GM19463 (cell line): ENCODE data around the gene TRIM47.

Experiments used
- ATAC-seq: cut with Tn5 transposase; IDR thresholded peaks from one replicate; pipeline ENCODE4 v1.9.1; 2021; ENCODE audit warnings: mild to moderate bottlenecking, moderate library complexity; ENCODE audit not compliant: unreplicated experiment

Gene TRIM47, protein sequence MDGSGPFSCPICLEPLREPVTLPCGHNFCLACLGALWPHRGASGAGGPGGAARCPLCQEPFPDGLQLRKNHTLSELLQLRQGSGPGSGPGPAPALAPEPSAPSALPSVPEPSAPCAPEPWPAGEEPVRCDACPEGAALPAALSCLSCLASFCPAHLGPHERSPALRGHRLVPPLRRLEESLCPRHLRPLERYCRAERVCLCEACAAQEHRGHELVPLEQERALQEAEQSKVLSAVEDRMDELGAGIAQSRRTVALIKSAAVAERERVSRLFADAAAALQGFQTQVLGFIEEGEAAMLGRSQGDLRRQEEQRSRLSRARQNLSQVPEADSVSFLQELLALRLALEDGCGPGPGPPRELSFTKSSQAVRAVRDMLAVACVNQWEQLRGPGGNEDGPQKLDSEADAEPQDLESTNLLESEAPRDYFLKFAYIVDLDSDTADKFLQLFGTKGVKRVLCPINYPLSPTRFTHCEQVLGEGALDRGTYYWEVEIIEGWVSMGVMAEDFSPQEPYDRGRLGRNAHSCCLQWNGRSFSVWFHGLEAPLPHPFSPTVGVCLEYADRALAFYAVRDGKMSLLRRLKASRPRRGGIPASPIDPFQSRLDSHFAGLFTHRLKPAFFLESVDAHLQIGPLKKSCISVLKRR

DNA sequence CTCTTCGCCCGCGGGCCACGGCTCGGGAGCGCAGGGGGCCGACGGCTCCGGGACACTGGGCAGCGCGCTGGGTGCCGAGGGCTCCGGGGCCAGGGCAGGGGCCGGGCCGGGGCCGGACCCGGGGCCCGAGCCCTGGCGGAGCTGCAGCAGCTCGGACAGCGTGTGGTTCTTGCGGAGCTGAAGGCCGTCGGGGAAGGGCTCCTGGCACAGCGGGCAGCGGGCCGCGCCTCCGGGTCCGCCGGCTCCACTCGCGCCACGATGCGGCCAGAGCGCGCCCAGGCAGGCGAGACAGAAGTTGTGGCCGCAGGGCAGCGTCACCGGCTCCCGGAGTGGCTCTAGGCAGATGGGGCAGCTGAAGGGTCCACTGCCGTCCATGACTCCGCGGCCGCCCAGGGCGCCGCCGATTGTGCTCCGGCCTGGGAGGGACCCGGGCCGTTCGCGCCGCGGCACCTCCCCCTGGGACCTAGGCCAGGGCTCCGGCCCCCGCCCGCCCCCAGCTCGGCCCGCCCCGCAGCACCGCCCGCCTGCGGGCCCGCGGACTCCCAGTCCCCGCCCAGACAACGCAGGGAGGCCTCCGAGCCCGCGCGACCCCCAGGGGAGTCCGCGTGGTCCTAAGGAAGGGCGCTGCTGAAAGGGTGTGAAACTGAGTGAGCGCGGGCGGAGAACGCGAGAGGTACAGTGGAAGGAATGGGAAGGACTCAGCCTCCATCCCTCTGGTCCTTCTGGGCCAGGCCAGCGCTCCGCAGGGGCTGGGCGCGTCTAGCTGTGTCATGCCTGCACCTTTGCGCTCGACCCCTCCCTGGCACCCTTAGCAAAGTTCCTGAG lies at the start of gene TRIM47:
TRIM47 (minus strand) TSS at position 408 of the 825 bp plus-strand sequence; CDS start at position 375, 33 bp downstream.
- ATAC-seq: peak; percentile 13

DNA sequence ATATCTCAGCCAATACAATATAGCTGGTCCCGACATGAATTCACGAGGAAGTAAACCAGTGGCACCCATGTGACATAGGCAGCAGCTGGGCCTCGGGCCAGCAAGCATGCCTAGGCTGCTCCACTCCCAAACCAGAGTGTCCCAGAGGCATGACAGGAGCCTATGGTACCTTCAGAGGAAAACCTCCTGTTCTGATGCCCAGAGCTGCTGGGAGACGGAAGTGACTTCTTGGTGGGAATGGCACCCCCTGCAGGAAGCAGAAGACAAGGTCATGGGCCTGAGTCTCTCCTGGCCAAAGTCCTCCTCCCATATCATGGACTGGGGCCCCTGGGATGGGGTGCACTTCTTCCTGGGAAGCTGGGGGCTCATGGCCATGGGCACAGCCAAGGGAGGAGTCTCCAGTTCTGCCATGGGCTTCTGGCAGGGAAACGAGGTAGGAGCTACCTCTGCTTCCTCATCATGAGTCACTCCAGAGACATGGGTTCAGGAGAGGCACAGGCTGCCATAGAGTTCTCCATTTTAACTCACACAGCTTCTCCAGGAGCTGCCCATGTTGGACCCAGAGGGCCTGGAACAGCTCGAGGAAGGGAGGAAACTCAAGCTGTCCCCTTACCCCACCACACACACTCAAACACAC lies 49.0 kb upstream of the TRIM47 start:
- ATAC-seq: no peak

DNA sequence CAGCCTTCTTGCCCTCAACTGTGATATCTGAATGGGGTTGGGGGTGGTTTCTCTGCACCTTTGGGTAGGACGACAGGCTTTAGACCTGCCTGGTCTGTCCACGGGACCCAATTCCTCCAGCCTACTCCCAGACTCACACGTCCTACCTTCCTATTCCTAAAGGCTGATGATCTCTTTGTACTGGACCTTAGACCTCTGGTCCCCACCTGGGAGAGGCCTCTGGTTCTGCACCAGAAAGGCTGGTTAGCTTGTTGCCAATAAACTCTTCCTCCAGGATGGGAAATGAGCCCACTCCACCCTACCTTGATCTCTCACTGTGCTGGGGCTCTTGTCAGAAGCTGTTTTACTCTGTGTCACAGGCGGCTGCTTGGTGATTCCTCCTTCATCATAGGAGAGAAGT lies 48.1 kb upstream of the TRIM47 start:
- no peak for ATAC-seq

DNA sequence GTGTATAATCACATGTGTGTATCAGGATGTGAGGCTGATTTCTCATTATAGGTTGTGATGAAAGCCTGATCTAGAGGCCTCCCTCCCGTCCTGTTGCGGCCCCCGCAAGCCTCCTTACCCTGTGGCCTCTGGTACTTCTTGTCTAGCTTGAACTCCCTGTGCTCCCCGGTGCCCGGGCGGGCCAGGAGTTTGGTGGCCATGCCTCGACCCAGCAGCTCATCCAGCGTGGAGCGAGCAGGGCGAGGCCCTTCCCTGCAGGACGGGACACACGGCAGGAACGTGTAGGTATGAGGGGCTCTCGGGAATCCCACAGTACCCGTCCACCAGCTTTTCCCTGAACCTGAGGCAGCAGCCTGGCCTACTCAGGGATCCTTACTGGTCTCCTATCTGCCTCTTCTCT lies 47.5 kb upstream of the TRIM47 start:
- ATAC-seq: no peak

DNA sequence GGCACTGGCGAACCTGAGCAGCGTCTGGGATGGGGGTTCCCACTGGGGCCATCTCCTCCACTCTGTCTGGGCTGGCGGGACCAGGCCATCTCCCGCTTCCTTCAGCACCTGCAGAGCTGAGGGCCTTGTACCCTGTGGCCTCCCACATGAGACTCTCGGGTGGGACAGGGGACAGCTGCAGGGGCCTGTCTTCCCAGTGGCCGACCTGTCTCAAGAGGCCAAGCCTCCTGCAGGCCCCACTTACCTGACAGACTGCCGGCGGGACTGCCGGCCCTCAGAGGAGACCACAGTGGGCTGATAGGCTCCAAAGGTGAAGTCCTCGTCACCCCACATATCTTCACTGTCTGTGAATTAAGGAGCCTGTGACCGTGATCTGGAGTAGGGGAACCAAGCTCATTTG lies 46.7 kb upstream of the TRIM47 start:
- no peak for ATAC-seq

DNA sequence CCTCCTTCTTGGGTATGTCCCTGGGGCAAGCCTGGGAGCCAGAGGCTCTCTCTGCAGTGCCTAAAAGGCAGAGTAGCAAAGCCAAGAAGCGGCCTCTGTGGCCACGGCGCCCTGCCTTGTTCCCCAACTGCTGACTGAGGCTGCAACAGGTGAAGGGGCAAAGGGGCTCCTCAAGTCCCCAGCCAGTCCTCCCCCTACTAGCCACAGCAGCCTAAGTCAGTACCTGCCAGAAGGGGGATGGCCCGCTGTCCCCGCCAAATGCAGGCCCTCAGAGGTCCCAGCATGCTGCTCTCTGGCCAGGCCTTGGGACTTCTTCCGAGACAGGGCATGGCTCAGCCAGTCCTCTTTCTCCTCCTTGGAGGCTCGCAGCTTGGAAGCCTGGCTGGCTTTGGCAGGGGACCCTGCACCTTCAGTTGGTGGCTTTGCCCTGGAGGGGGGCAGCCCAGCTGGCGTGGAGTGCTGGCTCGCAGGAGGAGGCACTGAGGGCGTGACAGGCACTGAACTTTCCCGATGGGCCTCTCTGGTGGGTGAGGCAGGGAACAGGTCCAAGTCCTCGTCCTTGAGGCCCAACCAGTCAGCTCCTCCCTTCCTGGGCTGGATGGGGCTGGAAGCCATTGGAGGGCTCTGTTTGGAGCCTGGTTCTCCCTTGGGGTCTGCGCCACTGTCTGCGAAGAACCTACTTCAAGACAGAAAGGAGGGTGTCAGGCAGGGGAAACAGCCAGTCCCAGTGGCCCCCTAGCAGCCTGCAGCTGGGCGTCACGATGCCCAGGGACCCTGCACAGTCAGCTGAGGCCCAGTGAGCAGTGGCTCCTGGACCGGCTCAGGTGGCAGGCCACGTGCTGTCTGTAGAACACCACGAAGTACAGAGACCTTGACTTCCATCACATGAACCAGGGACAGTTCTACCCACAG lies 44.8 kb upstream of the TRIM47 start:
- no peak for ATAC-seq

DNA sequence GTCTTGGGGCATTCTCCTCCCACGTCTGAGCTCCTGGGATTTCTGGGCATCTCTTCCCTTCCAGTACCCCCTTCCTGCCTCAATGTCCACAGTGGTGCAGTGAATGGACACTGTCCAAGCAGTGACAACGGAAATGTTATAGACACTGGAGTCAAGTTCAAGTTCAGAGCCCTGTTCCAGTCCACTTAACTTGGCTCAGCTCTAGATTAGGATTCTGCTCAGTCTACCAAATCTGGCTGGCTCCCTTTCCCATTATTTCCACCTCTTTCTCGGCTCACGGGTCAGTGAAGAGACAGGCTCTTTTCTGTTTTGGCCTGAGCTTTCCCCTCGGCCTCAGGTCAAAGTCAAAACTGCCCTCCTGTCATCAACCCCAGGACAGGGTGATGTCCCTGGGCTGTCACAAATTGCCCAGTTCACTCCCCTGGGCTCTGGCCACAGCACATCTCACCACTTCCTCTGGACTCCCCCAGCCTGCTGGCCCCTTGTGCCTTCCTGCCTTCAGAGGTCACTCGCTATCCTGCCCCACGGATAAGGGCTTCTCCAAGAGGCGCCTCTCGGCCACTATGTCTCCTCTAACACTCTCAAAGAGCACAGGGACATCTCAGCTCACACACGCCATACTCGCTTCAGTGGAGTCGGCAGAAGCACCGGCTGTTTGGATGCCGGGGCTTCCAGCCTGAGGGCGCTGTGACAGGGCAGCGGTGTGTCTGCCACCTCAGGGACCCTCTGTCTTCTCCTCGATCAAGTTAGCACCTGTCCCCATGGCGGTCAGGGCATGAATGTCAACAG lies 44.0 kb upstream of the TRIM47 start:
- ATAC-seq: no peak

DNA sequence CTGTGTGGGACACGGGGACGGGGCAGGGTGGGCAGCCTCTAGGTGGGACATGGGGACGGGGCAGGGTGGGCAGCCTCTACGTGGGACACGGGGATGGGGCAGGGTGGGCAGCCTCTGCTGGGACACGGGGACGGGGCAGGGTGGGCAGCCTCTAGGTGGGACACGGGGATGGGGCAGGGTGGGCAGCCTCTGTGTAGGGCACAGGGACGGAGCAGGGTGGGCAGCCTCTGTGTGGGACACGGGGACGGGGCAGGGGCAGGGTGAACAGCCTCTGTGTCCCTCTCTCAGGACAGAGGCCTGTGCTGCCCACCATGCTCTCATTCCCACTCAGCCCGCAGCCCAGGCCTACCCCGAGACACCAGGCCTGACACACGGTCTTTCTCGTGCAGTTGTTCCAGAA lies 43.2 kb upstream of the TRIM47 start:
- ATAC-seq: no peak

DNA sequence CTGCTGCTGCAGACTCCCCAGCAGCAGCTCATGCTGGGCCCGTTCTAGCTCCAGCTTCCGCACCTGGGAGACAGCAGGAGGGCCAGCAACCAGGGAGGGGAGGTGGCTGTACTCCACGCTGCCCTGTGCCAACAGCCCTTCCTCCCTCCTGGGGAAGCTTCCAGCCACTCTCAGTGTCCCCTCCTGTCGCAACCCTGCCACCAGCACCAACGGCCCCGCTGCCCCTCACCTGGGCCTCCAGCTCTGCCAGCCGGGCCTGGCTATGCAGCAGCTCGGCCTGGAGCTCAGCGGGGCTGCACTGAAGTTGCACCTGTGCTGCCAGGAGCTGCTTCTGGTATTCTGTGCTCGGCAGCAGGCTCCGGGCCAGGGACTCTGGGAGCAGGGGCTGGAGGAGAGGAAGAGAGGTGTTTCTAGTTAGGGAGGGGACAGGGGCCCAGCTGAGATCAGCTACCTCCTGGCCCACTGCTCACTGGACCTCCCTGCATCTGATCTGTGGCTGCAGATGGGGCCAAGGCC lies 41.7 kb upstream of the TRIM47 start:
- no peak for ATAC-seq

DNA sequence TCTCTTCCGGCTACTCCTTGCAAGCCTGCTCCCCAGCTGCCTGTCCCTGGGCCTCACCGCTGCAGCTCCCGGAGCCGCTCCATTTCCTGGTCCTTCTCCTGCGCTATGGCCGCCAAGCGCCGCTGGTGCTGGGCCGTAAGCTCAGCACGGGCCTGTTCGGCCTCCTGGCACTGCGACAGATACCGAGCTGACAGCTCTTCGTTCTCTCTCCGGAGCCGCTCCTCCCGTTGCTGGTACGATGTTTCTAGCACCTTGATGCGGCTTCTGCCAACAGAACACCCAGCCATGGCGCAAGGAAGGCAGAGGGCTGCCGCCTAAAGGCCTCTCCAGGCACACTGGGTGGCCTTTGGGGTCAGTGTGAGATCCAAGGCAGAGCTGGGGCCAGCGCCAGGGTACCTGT lies 41.2 kb upstream of the TRIM47 start:
- ATAC-seq: no peak

DNA sequence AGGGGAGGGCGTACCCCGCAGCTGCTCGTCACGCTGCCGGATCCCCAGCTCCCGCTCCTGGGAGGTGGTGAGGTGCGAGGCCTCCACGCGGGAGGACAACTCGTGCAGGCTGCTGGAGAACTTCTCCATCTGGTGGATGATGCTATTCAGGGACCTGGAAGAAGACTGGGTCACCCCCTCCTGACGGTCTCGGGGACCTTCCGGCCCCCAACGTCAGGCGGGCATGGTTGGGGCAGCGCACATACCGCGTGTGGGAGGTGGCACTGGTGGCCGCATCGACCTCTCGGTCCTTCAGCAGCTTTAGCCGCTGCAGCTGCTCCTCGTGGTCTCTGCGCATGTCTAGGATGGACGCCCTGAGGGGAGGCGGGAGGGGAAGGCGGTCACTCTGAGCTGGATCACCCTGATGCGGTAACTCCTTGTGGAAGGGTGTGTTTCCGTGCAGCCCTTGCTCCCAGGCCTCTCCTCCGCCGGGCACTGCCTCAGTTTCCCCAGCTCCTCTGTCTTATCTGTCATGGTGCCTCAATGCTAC lies 39.6 kb upstream of the TRIM47 start:
- no peak for ATAC-seq

DNA sequence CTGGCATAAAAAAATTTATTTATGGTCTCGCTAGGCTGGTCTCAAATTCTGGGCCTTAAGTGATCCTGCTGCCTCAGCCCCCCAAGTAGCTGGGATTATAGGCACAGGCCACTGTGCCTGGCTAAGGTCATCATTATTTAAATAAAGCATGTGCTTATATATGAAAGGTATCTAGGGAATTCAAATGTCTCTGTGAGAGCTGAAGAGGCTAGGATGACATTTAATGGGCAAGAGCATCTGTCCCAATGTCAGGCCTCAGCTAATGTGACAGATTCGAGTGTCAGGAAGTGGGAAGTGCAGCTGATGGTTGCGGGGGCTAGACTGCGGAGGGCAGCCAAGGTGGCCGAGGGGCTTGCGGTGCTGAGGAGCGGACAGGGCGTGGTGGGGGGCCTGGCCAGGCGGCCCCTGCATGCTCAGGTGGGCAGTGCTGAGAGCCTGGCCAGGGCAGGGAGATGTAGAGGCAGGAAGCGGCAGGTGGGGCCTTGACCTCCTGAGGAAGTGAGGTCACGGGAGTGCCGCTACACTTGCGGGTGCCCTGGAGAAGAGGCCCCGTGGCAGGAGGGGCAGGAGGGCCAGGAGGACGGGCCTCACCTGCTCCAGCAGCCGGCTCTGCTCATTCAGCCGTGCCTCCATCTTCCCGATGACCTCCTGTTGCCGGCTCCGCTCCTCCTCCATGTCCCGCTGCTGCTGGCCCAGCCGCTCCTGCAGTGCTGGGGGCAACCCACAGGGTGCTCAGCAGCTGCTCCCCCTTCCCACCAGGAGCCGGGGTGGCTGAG lies 38.9 kb upstream of the TRIM47 start:
- ATAC-seq: no peak

DNA sequence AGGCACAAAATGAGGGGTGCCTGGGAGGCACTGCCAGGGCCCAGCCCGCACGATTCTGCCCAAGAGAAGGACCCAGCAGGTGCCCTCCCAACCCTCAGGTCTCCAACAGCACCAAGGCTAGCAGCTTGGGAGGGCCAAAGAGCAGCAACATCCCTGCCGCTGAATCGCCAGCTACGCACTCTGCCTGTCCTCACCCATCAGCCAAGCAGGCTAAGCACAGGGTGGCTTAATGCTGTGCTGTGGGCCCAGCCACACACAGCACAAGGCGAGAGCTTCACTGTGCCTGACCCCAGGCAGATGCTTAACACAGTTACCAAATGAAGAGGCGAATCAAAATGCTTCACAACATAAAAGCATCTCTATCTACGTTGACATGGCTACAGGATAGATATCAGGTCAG lies 36.9 kb upstream of the TRIM47 start:
- no peak for ATAC-seq

DNA sequence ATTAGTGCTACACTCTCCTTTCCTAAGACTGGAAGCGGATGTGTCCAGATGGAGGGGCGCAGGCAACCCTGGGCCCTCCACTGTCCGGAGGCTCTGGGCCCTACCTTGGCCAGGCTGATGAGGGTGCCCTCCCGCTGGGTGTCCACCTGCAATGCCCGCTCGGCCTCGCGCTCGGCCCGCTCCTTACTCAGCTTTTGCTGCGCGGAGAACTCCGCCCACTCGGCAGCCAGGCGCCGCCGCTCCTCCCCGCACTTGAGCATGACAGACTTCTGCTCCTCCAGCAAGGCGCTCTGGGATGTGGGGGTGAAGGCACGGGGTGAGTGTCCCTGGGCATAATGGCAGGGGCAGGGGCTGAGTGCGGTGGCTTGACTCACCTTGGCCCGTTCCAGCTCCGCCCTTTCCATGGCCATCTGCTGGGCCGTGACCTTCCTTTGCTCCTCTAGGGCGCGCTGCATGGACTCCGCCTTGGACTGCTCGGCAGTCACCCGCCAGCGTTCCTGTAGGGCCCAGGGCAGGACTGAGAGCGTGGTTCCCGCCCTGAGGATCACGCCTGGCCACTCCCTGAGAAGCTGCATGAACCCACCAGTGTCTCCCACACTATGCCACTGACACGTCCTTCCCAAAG lies 36.4 kb upstream of the TRIM47 start:
- ATAC-seq: no peak

DNA sequence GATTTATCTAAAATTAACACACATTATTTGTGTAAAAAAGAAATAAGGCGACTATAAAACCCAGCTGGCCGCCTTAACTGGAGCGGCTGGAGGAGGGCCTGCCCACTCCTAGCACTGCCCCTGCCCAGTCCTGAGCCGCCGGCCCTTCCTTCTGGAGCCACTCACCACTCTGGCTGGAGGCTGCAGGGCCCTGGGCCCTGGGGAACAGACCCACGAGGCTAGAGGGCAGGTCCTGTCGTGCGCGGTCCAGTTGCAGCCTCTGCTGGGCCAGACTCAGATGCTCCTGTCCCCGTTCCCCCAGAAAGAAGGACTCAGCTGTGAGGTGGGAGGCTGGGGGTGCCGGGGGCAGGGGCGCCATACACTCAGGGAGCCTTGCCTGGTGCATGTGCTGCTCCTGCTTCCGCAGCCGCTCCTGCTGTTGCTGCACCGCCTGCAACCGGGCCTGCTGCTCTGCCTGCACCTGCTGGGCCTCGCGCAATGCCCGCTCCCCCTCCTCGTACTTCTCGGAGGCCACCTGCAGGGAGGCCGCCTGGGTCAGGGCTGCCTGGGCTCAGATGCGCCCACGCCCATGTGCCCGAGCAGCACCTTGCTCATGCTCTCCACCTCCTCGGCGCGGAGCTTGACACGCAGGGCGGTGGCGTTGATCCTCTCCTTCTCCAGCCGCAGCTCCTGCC lies 35.3 kb upstream of the TRIM47 start:
- ATAC-seq: no peak

DNA sequence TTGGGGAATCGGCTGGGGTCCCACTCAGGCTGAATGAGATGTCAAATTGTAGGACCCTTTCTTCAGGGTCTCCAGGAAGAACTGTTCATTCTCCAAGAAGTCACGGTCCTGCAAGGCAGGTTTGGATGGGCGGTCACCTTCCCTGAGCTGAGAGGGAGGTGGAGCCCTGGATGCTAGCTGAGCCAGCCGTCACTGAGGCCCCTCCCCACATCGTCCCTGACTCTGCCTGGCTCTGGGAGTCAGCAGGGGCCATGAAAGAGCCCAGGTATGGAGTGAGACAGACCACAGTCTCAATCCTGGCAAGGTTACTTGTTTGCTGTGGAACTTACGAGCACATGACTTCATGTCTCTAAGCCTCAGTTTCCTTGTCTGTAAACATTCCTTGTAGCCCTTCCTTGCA lies 32.3 kb upstream of the TRIM47 start:
- ATAC-seq: no peak

DNA sequence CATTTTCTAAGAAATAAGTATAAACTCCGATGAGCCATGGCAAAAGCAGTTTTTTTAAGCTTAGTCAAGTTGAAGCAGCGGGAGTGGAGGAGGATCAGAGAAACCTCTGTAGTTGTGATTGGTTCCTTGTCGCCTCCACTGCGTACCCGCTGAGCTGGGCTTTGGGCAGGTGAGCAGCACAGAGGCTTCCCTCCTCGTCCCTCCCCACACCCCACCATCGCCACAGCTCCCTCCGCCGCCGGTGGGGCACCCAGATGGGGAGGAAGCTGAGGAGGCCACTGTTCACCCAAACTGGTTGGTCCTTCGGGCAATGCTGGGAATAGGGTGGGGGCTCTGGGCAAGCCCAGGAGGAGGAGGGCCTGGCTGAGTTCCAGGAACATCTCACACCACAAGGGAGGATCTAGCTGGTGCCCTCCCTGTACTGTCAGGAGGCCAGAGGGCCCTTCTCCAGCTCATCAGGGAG lies 31.5 kb upstream of the TRIM47 start:
- no peak for ATAC-seq
